ENCODE measurements around the gene FLVCR1. TPM values are rescaled to one million over a fixed set of nuclear protein-coding genes. Genes with fewer than 3 reads are reported as not detected.
A peak's percentile ranks its signal among the peaks of the same experiment; 100 is the strongest.

The FLVCR1 gene
- polyA plus RNA-seq, 1 experiment = 2.0 TPM

DNA sequence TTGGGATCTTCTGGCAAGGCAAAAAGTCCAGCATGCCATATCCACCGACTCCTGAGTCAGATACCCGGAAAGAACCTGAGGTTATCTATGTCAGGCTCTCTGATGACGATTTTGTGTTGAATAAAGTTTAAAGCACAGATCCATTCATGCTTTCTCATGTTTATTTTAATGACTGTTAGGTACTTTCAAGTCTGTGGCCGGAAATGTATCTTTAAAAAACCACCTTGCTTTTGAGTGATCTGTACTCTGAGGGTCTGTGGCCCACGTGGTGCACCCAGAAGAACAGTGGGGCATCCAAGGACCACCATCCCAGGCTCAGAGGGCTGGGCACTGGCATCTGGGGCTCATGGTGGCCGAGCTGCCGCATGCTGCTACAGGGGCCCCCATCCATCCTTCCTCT lies 62.2 kb downstream of the FLVCR1 start:
- Histone ChIP-seq H3K9me3 (ENCODE audit: control insufficient read depth, insufficient read depth, low read length) (no peaks in the 10 kb centered on the region; the same call in 1 of the 2 replicates), H3K4me3 (ENCODE audit: low read depth, low read length) (no peak overlapping the region), H3K27ac (ENCODE audit: low read depth, low read length) (no peak overlapping the region), H3K27me3 (ENCODE audit: control insufficient read depth, insufficient read depth, low read length) (peaks cover 18% of the 10 kb centered on the region)
- ChIA-PET CTCF (no interaction called here), POLR2A (no interaction called here)
- no peak for DNase-seq (ENCODE audit: low read depth, low spot score)
- TF ChIP-seq, protein P1, sequence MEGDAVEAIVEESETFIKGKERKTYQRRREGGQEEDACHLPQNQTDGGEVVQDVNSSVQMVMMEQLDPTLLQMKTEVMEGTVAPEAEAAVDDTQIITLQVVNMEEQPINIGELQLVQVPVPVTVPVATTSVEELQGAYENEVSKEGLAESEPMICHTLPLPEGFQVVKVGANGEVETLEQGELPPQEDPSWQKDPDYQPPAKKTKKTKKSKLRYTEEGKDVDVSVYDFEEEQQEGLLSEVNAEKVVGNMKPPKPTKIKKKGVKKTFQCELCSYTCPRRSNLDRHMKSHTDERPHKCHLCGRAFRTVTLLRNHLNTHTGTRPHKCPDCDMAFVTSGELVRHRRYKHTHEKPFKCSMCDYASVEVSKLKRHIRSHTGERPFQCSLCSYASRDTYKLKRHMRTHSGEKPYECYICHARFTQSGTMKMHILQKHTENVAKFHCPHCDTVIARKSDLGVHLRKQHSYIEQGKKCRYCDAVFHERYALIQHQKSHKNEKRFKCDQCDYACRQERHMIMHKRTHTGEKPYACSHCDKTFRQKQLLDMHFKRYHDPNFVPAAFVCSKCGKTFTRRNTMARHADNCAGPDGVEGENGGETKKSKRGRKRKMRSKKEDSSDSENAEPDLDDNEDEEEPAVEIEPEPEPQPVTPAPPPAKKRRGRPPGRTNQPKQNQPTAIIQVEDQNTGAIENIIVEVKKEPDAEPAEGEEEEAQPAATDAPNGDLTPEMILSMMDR (IDR thresholded peaks at IDR 0.05; ENCODE audit: low read depth, low read length) = no peak

DNA sequence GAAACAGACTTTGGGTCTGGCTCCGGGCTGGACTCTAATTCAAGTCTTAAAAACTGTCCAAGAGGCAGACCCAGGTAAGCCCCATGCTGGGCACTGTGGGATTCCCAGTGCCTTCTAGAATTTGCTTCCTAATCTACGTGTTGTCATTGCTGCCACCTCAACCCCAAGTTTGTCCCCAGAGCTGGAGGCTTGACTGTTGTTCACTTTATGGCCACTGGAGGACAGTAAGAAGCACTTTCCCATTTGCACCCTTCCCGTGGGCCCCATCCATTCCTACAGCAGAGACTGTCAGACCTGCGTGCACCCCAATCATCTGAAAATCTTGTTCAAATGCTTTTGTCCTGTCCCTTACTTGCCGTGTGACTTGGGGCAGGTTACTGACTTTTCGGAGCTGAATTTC lies 62.8 kb downstream of the FLVCR1 start:
- Histone ChIP-seq H3K9me3 (ENCODE audit: control insufficient read depth, insufficient read depth, low read length) (no peaks in the 10 kb centered on the region; the same call in 1 of the 2 replicates), H3K4me3 (ENCODE audit: low read depth, low read length) (no peak overlapping the region), H3K27me3 (ENCODE audit: control insufficient read depth, insufficient read depth, low read length) (peaks cover 18% of the 10 kb centered on the region), H3K27ac (ENCODE audit: low read depth, low read length) (no peak overlapping the region)
- POLR2A ChIA-PET = no interaction called here
- TF ChIP-seq, protein P1 (IDR thresholded peaks at IDR 0.05; ENCODE audit: low read depth, low read length) = peak; percentile 32
- no peak for DNase-seq (ENCODE audit: low read depth, low spot score)
- CTCF ChIA-PET = interaction anchor here (1.3 kb wide), 1 partner anchor 74 kb away, joined by 3 read pairs; no protein-coding TSS in a partner anchor

DNA sequence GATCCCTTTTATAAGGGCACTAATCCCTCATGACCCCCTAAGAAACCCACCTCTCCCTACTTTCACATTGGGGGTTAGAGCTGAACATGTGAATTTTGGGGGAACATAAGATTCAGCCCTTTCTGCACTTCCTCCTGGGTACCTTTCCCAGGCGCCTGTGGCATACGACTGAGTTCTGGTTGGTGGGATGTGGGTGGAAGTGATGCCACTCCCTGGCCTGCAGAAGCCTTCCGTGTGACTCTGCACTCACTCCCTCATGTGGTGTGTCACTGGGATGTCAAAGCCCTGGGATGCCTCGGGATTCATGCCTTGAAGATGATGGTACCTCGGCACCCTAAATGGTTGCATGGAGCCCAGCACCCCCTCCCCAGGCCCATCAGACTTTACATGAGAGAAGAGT lies 63.9 kb downstream of the FLVCR1 start:
- Histone ChIP-seq H3K9me3 (ENCODE audit: control insufficient read depth, insufficient read depth, low read length) (no peaks in the 10 kb centered on the region; the same call in 1 of the 2 replicates), H3K27me3 (ENCODE audit: control insufficient read depth, insufficient read depth, low read length) (peaks cover 18% of the 10 kb centered on the region), H3K27ac (ENCODE audit: low read depth, low read length) (no peak overlapping the region), H3K4me3 (ENCODE audit: low read depth, low read length) (no peak overlapping the region)
- DNase-seq (ENCODE audit: low read depth, low spot score) = no peak
- TF ChIP-seq, protein P1 (IDR thresholded peaks at IDR 0.05; ENCODE audit: low read depth, low read length) = no peak
- ChIA-PET CTCF (interaction anchor here (1.3 kb wide), 1 partner anchor 73 kb away, joined by 3 read pairs; no protein-coding TSS in a partner anchor), POLR2A (no interaction called here)

DNA sequence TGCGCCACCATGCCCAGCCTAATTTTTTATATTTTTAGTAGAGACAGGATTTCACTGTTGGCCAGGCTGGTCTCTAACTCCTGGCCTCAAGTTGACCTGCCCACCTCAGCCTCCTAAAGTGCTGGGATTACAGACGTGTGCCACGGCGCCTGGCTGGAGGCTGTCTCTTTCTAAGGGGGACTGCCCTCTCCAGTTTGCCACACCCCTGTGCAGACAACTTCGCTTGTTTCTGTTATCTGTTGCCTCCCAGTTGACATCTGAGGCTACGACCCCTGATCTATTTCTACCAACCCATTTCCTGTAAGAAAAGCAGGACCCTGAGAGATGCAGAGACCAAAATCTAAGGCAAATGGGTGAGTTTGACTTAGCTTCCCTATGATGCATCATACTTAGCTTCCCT lies 68.3 kb downstream of the FLVCR1 start:
- no peak for DNase-seq (ENCODE audit: low read depth, low spot score)
- TF ChIP-seq, protein P1 (IDR thresholded peaks at IDR 0.05; ENCODE audit: low read depth, low read length) = no peak
- Histone ChIP-seq H3K27me3 (ENCODE audit: control insufficient read depth, insufficient read depth, low read length) (peaks cover 10% of the 10 kb centered on the region), H3K27ac (ENCODE audit: low read depth, low read length) (no peak overlapping the region), H3K4me3 (ENCODE audit: low read depth, low read length) (no peak overlapping the region), H3K9me3 (ENCODE audit: control insufficient read depth, insufficient read depth, low read length) (no peaks in the 10 kb centered on the region)
- POLR2A ChIA-PET = no interaction called here
- CTCF ChIA-PET = no interaction called here

DNA sequence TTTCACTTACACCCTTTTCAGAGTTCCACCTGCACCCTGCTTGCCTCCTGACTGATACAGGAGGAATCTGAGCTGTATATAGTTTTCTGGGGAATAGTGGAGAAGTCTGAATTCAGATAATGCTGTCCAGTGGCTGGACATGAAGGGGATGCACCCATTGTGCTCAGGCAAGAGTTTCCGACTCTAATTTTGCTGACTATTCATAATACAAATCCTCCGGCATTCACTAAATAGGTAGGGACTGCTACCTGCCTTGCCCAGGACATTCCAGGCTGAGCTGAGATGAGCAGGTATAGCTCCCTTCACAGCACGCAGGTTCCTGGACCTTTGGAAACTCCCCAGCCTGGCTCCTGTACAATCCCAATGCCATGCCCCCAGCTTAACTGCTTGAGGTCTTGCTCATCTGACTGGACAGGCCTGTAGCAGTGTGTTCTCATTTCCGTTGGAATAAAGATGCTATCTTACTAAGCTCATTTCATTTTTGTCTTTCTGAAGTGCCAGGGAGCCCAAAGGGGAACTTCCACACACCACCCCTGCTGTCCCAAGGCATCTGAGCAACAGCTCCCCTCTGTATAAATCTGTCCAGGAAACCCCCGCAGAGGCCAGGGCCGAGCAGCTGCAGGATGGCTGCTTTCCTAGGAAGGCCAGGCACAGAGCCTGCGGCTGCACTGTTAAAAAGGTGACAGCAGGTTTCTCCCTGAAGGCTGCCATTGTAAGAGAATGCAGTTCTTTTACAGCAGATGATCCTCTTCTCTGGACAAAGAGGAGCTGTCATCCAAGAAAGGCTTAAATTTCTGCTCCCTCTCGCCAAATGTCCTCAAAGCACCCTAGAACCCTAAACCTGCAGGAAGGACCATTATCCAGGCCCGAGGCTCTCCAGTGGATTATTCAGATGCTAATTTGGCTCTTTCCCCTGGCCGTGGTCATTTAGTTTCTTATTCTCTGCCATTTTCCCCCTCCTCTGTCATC lies 70.5 kb downstream of the FLVCR1 start:
- Histone ChIP-seq H3K9me3 (ENCODE audit: control insufficient read depth, insufficient read depth, low read length) (no peaks in the 10 kb centered on the region), H3K4me3 (ENCODE audit: low read depth, low read length) (no peak overlapping the region), H3K27me3 (ENCODE audit: control insufficient read depth, insufficient read depth, low read length) (no peaks in the 10 kb centered on the region), H3K27ac (ENCODE audit: low read depth, low read length) (no peak overlapping the region)
- POLR2A ChIA-PET = interaction anchor here (0.7 kb wide), 1 partner anchor 70 kb away, joined by 3 read pairs; the partner anchor contains the start of gene FLVCR1
- no peak for DNase-seq (ENCODE audit: low read depth, low spot score)
- CTCF ChIA-PET = interaction anchor here (0.7 to 1.2 kb wide), 3 partner anchors 29 to 67 kb away, joined by 3 read pairs; no protein-coding TSS in a partner anchor
- TF ChIP-seq, protein P1 (IDR thresholded peaks at IDR 0.05; ENCODE audit: low read depth, low read length) = no peak

Data from AG04450 (cell line).